Subcutaneous adipose tissue (tissue), 4 donors: ENCODE results near the gene ASB7. TPM values are rescaled to one million over a fixed set of nuclear protein-coding genes. Genes with fewer than 3 reads are reported as not detected.

Experiments
- total RNA-seq, 4 donors: library from RNA; depleted of rRNA; stranded (reverse); fragments of >200 nt; gene quantifications; one replicate each; pipeline ENCODE4 v1.1.0, GENCODE V29; 2016
- TF ChIP-seq, protein P1 (sequence below): fragments of 450-650 bp; IDR thresholded peaks from one replicate; pipeline ENCODE4 v1.5.1; 2016; ENCODE audit warnings: low read depth, mild to moderate bottlenecking, control low read depth, antibody characterized with exemption, moderate library complexity

Gene ASB7, protein sequence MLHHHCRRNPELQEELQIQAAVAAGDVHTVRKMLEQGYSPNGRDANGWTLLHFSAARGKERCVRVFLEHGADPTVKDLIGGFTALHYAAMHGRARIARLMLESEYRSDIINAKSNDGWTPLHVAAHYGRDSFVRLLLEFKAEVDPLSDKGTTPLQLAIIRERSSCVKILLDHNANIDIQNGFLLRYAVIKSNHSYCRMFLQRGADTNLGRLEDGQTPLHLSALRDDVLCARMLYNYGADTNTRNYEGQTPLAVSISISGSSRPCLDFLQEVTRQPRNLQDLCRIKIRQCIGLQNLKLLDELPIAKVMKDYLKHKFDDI
- 10 to 100 TPM in 3 of 4 donors, 1 to 10 TPM in 1; 9.7 to 14.5 (median 11.7) TPM for total RNA-seq

DNA sequence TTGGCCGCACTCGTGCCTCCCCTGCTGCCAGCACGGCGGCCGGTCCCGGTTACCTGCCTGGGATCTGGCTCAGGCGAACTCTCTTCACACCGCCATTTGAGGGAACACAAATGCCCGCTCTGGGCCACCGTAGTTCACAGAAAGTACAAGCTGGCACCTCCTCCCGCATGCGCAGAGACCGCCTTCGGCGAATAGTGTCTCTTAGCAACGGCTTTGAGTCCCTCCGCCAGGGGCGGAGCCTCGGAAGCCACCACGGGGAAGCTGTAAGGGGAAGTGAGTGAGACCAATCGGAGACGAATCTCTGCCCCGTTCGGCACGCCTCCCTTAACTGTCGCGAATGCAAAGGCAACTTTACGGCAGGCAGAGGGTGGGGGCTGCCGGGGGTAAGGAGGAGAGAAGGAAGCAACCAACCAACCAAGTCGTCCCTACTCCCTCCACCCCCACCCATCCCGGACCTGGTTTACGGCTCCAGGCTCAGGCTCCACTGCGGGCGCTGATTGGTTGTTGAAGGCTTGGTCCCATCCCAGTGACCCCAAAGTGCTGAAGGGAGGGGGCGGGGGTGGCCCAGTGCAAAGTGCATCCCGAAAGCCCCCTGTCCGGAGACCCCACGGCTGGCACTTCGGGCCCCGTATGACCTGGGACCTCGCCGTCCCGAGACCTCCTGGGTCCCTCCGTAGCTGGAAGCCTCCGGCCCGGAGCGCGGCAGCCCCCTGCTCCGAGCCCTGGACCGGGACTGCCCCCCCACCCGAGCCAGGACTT is at the start of gene ASB7, which contains the start of gene LINS1:
ASB7 (plus strand) TSS at position 526 of the 759 bp plus-strand sequence. CDS start 9,628 bp downstream, outside the sequence.
LINS1 (minus strand) TSS at position 121 of the 759 bp plus-strand sequence. CDS start 21,342 bp downstream, outside the sequence.
- TF ChIP-seq, protein P1, sequence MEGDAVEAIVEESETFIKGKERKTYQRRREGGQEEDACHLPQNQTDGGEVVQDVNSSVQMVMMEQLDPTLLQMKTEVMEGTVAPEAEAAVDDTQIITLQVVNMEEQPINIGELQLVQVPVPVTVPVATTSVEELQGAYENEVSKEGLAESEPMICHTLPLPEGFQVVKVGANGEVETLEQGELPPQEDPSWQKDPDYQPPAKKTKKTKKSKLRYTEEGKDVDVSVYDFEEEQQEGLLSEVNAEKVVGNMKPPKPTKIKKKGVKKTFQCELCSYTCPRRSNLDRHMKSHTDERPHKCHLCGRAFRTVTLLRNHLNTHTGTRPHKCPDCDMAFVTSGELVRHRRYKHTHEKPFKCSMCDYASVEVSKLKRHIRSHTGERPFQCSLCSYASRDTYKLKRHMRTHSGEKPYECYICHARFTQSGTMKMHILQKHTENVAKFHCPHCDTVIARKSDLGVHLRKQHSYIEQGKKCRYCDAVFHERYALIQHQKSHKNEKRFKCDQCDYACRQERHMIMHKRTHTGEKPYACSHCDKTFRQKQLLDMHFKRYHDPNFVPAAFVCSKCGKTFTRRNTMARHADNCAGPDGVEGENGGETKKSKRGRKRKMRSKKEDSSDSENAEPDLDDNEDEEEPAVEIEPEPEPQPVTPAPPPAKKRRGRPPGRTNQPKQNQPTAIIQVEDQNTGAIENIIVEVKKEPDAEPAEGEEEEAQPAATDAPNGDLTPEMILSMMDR, result no peak

GRCh38 chr15:100553468-100553867 is 48.9 kb upstream of the ASB7 start:
- TF ChIP-seq, protein P1, result no peak

- TF ChIP-seq, protein P1, result no peak
These were observed 43.6 kb upstream of the ASB7 start for GRCh38 chr15:100558771-100559254.

DNA sequence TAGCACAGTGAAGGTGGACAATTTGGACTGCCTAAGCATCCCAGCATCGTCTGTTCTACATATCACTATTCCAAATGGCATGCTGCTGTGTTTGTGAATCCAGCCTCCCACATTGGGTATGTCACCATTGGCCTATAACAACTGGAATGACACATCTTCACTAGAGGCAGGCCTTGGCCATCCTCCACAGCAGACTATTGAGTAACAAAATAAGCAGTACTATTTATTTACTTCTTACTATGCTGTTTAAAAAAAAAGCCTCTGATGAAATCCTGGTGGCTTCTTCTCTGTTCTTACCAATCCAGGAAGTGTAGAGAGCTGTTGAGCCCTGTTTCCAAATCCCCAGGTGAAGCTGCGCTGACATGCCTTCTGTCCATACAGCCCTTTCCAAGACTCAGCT is 43.1 kb upstream of the ASB7 start:
- TF ChIP-seq, protein P1, result no peak

GRCh38 chr15:100560323-100560722 is 42.1 kb upstream of the ASB7 start:
- TF ChIP-seq, protein P1, result no peak

GRCh38 chr15:100565591-100565990 is 36.8 kb upstream of the ASB7 start:
- TF ChIP-seq, protein P1, result no peak
